GM12892 (cell line): ENCODE results near the gene SMC2.

ENCODE experiments used
- POLR2AphosphoS5 ChIP-seq: IDR thresholded peaks from 2 replicates; pipeline ENCODE4 v1.6.1; 2011; ENCODE audit warnings: low read depth, low read length, control low read depth
- TAF1 ChIP-seq: IDR thresholded peaks from 2 replicates; pipeline ENCODE4 v1.6.1; 2011; ENCODE audit warnings: low read depth, mild to moderate bottlenecking, control low read depth, low read length, borderline replicate concordance

- TF ChIP-seq TAF1 = no peak
- no peak for TF ChIP-seq POLR2AphosphoS5
Measured at GRCh38 chr9:104068546-104068945, 25.6 kb upstream of the SMC2 start.
